Cardiac fibroblast (primary cell): ENCODE measurements around the gene PAPLN.

Source experiments
- DNase-seq, 2 donors: peaks; one replicate each; pipeline versions ENCODE4 v3.0.0 to v3.0.0-alpha.2; 2010; ENCODE audit warnings: low read depth in 2 of 2
- H3K4me3 ChIP-seq, 2 donors: replicated peaks in 1 of 2; 1 replicate in 1 of 2; 2 replicates in 1 of 2; pipeline ENCODE4 v1.5.1; 2011; ENCODE audit warnings: low read depth in 2 of 2, low read length in 2 of 2, mild to moderate bottlenecking in 2 of 2, moderate library complexity in 1 of 2
- CTCF ChIP-seq: IDR thresholded peaks from one replicate; pipeline ENCODE4 v1.5.1; 2011; ENCODE audit warnings: low read depth, mild to moderate bottlenecking, low read length, inconsistent platforms

PAPLN gene

DNA sequence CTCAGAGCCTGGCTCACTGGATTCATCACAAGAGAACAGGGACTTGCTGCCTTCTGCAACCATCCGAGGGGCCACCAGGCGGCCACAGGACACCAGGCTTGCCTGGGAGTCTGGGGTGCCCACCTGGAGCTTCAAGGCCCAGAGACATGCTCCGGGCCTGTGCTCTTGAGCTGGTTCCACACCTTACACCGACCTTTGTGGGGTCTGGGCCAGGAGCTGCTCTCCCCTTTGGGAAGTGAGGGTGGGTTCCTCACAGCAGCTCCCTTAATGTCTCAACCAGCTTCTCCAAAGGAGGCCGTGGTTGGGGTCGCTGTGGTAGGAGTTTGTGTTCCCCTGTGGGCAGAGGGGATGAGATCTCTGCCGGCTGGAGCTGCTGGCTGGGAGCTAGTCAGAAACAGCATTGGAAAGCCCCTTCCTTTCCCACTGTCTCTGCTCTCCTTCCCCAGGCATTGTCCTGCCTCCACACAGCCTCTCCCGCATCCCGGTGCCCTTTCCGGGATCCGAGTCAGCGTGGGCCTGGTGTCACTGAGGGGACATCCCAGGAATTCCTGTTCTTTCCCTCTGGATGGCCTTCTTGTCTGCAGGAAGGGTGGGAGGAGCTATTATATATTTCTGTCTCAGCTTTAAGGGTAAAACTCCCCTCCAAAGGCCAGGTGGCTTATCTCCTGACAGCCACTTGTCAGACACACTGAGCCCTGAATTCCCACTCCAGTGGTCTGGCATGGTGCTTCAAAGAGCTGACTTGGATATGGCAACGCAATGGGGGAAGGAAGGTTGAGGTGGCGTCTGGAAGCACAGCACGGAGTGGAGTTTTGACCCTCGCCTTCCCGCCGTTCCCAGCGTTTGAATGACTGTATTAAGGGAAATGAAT, 5.1 kb upstream of the PAPLN start:
- TF ChIP-seq CTCF, result peak; percentile 44
- H3K4me3 ChIP-seq, result no peak overlapping the region
- DNase-seq, result no peak

DNA sequence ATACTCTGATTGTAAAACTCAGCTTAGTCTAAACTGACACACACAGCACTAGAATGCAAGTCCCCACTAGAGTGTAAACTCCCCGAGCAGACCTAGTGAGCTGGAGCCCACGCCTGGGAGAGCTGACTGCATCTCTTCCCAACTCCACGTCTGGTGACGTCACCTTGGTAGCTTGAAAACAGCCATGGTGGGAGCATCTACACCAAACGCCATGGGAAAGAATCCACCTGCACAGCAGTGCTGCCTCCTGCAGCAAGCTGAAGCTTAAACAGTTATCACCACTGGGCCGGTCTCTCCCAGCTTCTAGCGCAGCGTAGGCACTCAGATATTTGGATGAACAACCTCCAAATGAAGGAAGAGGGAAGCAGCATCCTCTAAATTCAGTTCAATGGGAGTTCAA, 4.3 kb upstream of the PAPLN start:
- no peak overlapping the region for H3K4me3 ChIP-seq

DNA sequence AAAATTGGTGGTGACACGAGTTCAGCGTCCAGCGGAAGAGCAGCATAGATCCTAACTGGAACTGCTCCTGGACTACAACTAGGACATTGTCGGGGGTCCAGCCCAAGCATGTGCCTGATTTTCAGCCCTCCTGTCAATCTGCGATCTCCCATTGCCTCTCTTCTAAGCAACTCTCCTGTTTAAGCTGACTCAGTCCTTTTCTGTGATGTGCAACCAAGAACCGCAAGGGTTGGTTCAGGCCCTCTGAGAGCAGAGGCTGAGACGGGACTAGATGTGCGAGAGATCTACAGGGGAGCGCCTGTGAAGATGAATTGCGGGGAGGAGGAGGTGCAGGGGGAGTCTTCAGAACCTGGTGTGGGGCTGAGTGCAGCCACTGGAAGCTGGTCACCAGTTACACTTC, 3.7 kb upstream of the PAPLN start:
- no peak for DNase-seq
- no peak for TF ChIP-seq CTCF
- no peak overlapping the region for H3K4me3 ChIP-seq

More for the DNA sequence above, 4.3 kb upstream of the PAPLN start:
- DNase-seq, result no peak
- no peak for TF ChIP-seq CTCF

DNA sequence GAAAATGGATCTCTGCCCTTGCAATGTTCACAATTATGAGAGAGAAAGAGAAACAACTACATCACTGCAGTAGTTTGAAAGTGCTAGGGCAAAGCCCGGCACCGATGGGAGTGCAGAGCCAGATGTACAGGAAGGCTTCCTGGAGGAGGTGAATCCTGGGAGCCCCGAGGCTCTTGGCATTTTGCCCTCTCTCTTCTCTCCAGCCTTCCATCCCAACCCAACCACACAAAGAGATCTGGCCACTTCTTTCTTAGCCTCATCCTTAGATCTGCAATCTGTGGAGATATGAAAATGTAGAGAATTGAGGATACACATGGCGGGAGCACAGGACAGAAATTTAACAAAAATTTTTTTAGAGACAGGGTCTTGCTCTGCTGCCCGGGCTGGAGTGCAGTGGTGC, 3.3 kb upstream of the PAPLN start:
- TF ChIP-seq CTCF, result no peak
- DNase-seq, result no peak
- no peak overlapping the region for H3K4me3 ChIP-seq

GRCh38 chr14:73234586-73235394, 2.5 kb upstream of the PAPLN start:
- no peak for DNase-seq
- no peak overlapping the region for H3K4me3 ChIP-seq
- no peak for TF ChIP-seq CTCF

GRCh38 chr14:73235531-73236155, 1.7 kb upstream of the PAPLN start:
- DNase-seq, result peak; percentile 46 to 80
- H3K4me3 ChIP-seq, result no peak overlapping the region
- TF ChIP-seq CTCF, result no peak
